HepG2 (cell line): ENCODE measurements around the gene IZUMO2. TPM values are rescaled to one million over a fixed set of nuclear protein-coding genes. Genes with fewer than 3 reads are reported as not detected.

Experiments used
- ATAC-seq: fragments of 200-7000 bp; cut with Tn5 transposase; 3 replicates; pipeline ENCODE4 v1.9.1; 2020; ENCODE audit warnings: mild to moderate bottlenecking, moderate library complexity
- BruUV-seq: library from RNA; stranded (reverse); fragments of 400-500 nt; replicated peaks from 2 replicates; lab custom pipeline; 2021; lab: Mats Ljungman, UMichigan
- CTCF ChIA-PET: fragments of 300-600 bp; formaldehyde crosslinking; extraction: SDS; loops from one replicate; lab custom pipeline; 2021; ENCODE audit warnings: low total read pairs, inconsistent platforms, low intra/inter-chr PET ratio; lab: Yijun Ruan, JAX
- POLR2A ChIA-PET: fragments of 350-600 bp; sonication (Branson Sonifier 250); formaldehyde crosslinking; loops from one replicate; lab custom pipeline; 2020; ENCODE audit warnings: antibody characterized with exemption, inconsistent platforms; lab: Yijun Ruan, JAX
- DNase-seq: peaks from one replicate; pipeline ENCODE4 v3.0.0-alpha.2; 2015; ENCODE audit warnings: low spot score
- FAIRE-seq: peaks from 3 replicates; lab custom pipeline; 2011; peaks lifted over from hg19 to GRCh38; lab: Jason Lieb, UNC
- H2AFZ ChIP-seq: one replicate; pipeline ENCODE4 v1.6.1; 2011; ENCODE audit warnings: low read length, inconsistent platforms
- H3K27ac ChIP-seq: fragments of 300-600 bp; 3 replicates; pipeline ENCODE4 v1.8.0; 2011; ENCODE audit warnings: mixed run types, mild to moderate bottlenecking, mixed read lengths, low read length, inconsistent platforms; ENCODE audit not compliant: insufficient read depth; ENCODE audit errors: extremely low read length
- H3K27me3 ChIP-seq, 2 experiments: fragments of 200-600 bp in 1 of 2; 2 replicates in 1 of 2; 3 replicates in 1 of 2; pipeline versions ENCODE4 v1.6.0 to v1.8.0; 2011; ENCODE audit warnings: low read length in 2 of 2, mild to moderate bottlenecking in 2 of 2, moderate library complexity in 2 of 2, inconsistent platforms in 1 of 2; ENCODE audit not compliant: insufficient read depth in 2 of 2, control insufficient read depth in 1 of 2
- H3K36me3 ChIP-seq, 2 experiments: fragments of 200-600 bp in 1 of 2; replicated peaks in 1 of 2; 2 replicates in 1 of 2; 3 replicates in 1 of 2; pipeline versions ENCODE4 v1.5.1 to v1.8.0; 2011; ENCODE audit warnings: low read length in 2 of 2, inconsistent platforms in 1 of 2; ENCODE audit not compliant: insufficient read depth in 2 of 2, control insufficient read depth in 1 of 2
- H3K4me1 ChIP-seq: 2 replicates; pipeline ENCODE4 v1.5.1; 2012; ENCODE audit warnings: low read length, inconsistent platforms; ENCODE audit not compliant: insufficient read depth
- H3K4me2 ChIP-seq: 2 replicates; pipeline ENCODE4 v1.6.0; 2011; ENCODE audit warnings: low read depth, low read length, inconsistent platforms
- H3K4me3 ChIP-seq, 3 experiments: fragments of 200-600 bp in 1 of 3; sonication (generic), shearing (Covaris generic) in 1 of 3; replicated peaks in 1 of 3; 2 replicates each; pipeline ENCODE4 v1.5.1; 2011 to 2016; ENCODE audit warnings: low read length in 3 of 3, inconsistent platforms in 2 of 3, low read depth in 2 of 3, mild to moderate bottlenecking in 2 of 3, control low read depth in 1 of 3, mixed read lengths in 1 of 3; ENCODE audit not compliant: insufficient read depth in 1 of 3
- H3K79me2 ChIP-seq: one replicate; pipeline ENCODE4 v1.6.1; 2011; ENCODE audit warnings: low read length, inconsistent platforms; ENCODE audit not compliant: insufficient read depth
- H3K9ac ChIP-seq: 2 replicates; pipeline ENCODE4 v1.6.0; 2011; ENCODE audit warnings: mild to moderate bottlenecking, low read depth, low read length, inconsistent platforms; ENCODE audit not compliant: insufficient read depth
- H3K9me3 ChIP-seq: 2 replicates; pipeline ENCODE4 v1.5.1; 2012; ENCODE audit warnings: mild to moderate bottlenecking, low read length
- H4K20me1 ChIP-seq: 2 replicates; pipeline ENCODE4 v1.6.0; 2011; ENCODE audit warnings: inconsistent platforms, mild to moderate bottlenecking, low read length, moderate library complexity; ENCODE audit not compliant: insufficient read depth
- CREB1 ChIP-seq, 2 experiments: fragments of 450-650 bp in 1 of 2; IDR thresholded peaks; 2 replicates each; pipeline ENCODE4 v1.6.1; 2016 to 2017; ENCODE audit warnings: control low read depth in 1 of 2, mild to moderate bottlenecking in 1 of 2, missing compliant biosample characterization in 1 of 2, missing genetic modification characterization in 1 of 2
- ERF ChIP-seq: IDR thresholded peaks from 2 replicates; pipeline ENCODE4 v1.6.1; 2018; ENCODE audit warnings: missing biosample characterization, missing genetic modification reagents
- FOSL1 ChIP-seq: sonication (generic); formaldehyde crosslinking; IDR thresholded peaks from 2 replicates; pipeline ENCODE4 v1.9.0; 2021; ENCODE audit warnings: missing genetic modification reagents, borderline replicate concordance
- JUNB ChIP-seq: sonication (generic); formaldehyde crosslinking; IDR thresholded peaks from 2 replicates; pipeline ENCODE4 v1.8.0; 2022; ENCODE audit warnings: missing genetic modification reagents, mild to moderate bottlenecking, borderline replicate concordance
- MED1 ChIP-seq: sonication (generic); formaldehyde crosslinking; IDR thresholded peaks from 2 replicates; pipeline ENCODE4 v1.4.0; 2020; ENCODE audit warnings: missing genetic modification reagents
- SMARCE1 ChIP-seq: fragments of 450-650 bp; IDR thresholded peaks from 2 replicates; pipeline ENCODE4 v1.6.1; 2017; ENCODE audit warnings: borderline replicate concordance
- ZKSCAN8 ChIP-seq: IDR thresholded peaks from 2 replicates; pipeline ENCODE4 v1.6.1; 2016; ENCODE audit warnings: borderline replicate concordance, missing genetic modification reagents, missing compliant biosample characterization
- ZNF337 ChIP-seq: sonication (generic); formaldehyde crosslinking; IDR thresholded peaks from 2 replicates; pipeline ENCODE4 v1.5.1; 2020; ENCODE audit warnings: missing genetic modification reagents, low read depth, mild to moderate bottlenecking, borderline replicate concordance
- WGBS: methylation state at CpG from one replicate; pipeline ENCODE4 v1.1.6; 2017; ENCODE audit warnings: low lambda C conversion rate; 5-methylcytosine and 5-hydroxymethylcytosine counted together
- in situ Hi-C: cut with HindIII; loops from 2 replicates; pipeline ENCODE4 v1.10.0; 2017; ENCODE audit warnings: low pct_unique_long_range_greater_than_20kb; ENCODE audit not compliant: extremely low pct_ligation_motif_present
- intact Hi-C: fragments of 100-400 bp; cut with micrococcal nuclease; formaldehyde crosslinking; loops from one replicate; pipeline ENCODE4 v1.10.0; 2022; ENCODE audit not compliant: unreplicated experiment
- polyA plus RNA-seq, 8 experiments: library from polyadenylated mRNA; depleted of rRNA in 3 of 8; stranded (reverse) in 7 of 8; unstranded in 1 of 8; fragments of >200 nt; fragmentation: Illumina TruSeq in 4 of 8; extraction: Trizol in 4 of 8; gene quantifications; 2 replicates each; pipeline versions ENCODE4 v1.2.1 to v1.2.3, GENCODE V29; 2011 to 2016; ENCODE audit warnings: low read depth in 4 of 8, missing spikeins in 1 of 8, mixed read lengths in 1 of 8; ENCODE audit not compliant: insufficient read depth in 1 of 8
- total RNA-seq, 5 experiments: library from RNA; depleted of rRNA; stranded (reverse); fragments of >200 nt; fragmentation: Illumina TruSeq; extraction: Trizol; gene quantifications; 2 replicates each; pipeline ENCODE4 v1.2.3, GENCODE V29; 2016; ENCODE audit warnings: low read depth in 1 of 5
- TF ChIP-seq, protein P1 (sequence below): sonication (generic); formaldehyde crosslinking; IDR thresholded peaks from 2 replicates; pipeline ENCODE4 v1.4.0; 2020; ENCODE audit warnings: missing genetic modification reagents, borderline replicate concordance
- TF ChIP-seq, protein P2 (sequence below): sonication (generic); formaldehyde crosslinking; IDR thresholded peaks from 2 replicates; pipeline ENCODE4 v1.5.1; 2020; ENCODE audit warnings: mild to moderate bottlenecking, missing genetic modification reagents, moderate library complexity

The IZUMO2 gene
- total and polyA plus RNA-seq, 2 of the 13 experiments (the other 11 are each of a cell fraction or from before 2014, with no cell fraction given), result not detected

DNA sequence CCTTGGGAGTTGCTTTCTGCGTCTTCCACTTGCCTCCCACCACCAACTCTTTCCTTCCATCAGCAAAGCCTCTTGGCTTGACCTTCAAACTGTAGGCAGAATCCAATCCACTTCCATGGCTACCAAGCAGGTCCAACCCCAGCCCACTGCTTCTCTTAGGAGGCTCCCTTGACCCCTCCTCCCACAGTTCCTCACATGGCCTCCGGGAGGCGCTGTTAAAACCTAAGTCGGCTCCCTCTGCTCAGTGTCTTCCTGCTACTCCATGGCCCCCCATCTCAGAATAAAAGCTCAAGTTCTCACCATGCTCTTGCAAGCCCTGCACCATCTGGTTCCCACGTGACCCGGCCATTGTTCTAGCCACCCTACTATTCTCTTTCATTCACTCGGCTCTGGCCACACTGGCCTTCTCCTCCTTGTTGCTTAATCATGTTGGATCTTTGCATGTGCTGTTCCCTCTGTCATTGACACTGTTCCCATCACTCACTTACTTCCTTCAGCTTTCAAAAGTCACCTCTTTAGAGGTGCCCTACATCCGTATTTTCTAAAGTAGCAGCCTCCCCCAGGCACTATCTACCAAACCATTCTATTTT, 7.5 kb downstream of the IZUMO2 start (continued):
- TF ChIP-seq, protein P1, sequence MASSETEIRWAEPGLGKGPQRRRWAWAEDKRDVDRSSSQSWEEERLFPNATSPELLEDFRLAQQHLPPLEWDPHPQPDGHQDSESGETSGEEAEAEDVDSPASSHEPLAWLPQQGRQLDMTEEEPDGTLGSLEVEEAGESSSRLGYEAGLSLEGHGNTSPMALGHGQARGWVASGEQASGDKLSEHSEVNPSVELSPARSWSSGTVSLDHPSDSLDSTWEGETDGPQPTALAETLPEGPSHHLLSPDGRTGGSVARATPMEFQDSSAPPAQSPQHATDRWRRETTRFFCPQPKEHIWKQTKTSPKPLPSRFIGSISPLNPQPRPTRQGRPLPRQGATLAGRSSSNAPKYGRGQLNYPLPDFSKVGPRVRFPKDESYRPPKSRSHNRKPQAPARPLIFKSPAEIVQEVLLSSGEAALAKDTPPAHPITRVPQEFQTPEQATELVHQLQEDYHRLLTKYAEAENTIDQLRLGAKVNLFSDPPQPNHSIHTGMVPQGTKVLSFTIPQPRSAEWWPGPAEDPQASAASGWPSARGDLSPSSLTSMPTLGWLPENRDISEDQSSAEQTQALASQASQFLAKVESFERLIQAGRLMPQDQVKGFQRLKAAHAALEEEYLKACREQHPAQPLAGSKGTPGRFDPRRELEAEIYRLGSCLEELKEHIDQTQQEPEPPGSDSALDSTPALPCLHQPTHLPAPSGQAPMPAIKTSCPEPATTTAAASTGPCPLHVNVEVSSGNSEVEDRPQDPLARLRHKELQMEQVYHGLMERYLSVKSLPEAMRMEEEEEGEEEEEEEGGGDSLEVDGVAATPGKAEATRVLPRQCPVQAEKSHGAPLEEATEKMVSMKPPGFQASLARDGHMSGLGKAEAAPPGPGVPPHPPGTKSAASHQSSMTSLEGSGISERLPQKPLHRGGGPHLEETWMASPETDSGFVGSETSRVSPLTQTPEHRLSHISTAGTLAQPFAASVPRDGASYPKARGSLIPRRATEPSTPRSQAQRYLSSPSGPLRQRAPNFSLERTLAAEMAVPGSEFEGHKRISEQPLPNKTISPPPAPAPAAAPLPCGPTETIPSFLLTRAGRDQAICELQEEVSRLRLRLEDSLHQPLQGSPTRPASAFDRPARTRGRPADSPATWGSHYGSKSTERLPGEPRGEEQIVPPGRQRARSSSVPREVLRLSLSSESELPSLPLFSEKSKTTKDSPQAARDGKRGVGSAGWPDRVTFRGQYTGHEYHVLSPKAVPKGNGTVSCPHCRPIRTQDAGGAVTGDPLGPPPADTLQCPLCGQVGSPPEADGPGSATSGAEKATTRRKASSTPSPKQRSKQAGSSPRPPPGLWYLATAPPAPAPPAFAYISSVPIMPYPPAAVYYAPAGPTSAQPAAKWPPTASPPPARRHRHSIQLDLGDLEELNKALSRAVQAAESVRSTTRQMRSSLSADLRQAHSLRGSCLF (CRISPR knock-in tag), result no peak

DNA sequence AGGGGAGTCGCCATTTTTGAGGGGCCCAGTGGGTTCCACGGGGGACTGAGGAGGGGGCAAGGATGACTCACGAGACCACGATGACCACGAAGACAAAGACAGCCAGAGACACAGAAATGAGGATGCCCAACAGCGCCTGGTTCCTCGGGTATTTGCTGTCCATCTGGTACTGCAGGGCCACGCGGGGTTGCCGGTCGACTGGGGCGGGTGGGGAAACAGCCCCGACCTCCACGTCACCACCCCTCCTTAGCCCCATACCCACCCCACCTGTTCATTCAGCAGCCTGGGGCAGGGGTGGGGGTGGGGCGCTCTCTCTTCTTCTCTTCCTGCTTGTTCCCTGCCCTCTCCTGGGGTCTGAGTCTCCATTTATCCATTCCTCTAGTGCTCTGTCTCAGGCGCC, 8.6 kb downstream of the IZUMO2 start:
- H2AFZ ChIP-seq, result no peak overlapping the region
- in situ Hi-C loops, result no loop called here
- no peaks in the 10 kb centered on the region; the same call in 1 of the 2 replicates for H3K9me3 ChIP-seq
- no peak for TF ChIP-seq JUNB (CRISPR knock-in tag)
- TF ChIP-seq CREB1 (IDR thresholded peaks at IDR 0.05), result no peak
- no peak for TF ChIP-seq CREB1 (CRISPR knock-in tag; IDR thresholded peaks at IDR 0.05)
- TF ChIP-seq SMARCE1, result no peak
- no peak for TF ChIP-seq ZKSCAN8 (CRISPR knock-in tag)
- no peak for TF ChIP-seq MED1 (CRISPR knock-in tag)
- TF ChIP-seq, protein P2, sequence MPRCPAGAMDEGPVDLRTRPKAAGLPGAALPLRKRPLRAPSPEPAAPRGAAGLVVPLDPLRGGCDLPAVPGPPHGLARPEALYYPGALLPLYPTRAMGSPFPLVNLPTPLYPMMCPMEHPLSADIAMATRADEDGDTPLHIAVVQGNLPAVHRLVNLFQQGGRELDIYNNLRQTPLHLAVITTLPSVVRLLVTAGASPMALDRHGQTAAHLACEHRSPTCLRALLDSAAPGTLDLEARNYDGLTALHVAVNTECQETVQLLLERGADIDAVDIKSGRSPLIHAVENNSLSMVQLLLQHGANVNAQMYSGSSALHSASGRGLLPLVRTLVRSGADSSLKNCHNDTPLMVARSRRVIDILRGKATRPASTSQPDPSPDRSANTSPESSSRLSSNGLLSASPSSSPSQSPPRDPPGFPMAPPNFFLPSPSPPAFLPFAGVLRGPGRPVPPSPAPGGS, result no peak
- TF ChIP-seq ERF, result no peak
- TF ChIP-seq FOSL1 (CRISPR knock-in tag), result no peak
- TF ChIP-seq ZNF337 (CRISPR knock-in tag), result no peak
- TF ChIP-seq, all 625 proteins: peak for 0
- 17% methylated on average over 16 of the region's 16 CpGs for WGBS
- Histone ChIP-seq H3K4me3 (no peak overlapping the region), H3K79me2 (no peaks in the 10 kb centered on the region), H3K27me3 (peaks cover 0 to 8% of the 10 kb centered on the region in 2 experiments; a peak in 2 of 5 replicates), H4K20me1 (no peaks in the 10 kb centered on the region), H3K27ac (no peak overlapping the region), H3K36me3 (no peaks in the 10 kb centered on the region), H3K9ac (no peak overlapping the region), H3K4me1 (no peaks in the 10 kb centered on the region), H3K4me2 (no peak overlapping the region)
- no TSS peak for BruUV-seq
- no peak for ATAC-seq
- no peak for FAIRE-seq
- intact Hi-C loops, result no loop called here
- no peak for DNase-seq
- ChIA-PET POLR2A (no interaction called here), CTCF (no interaction called here)
